K562 (cell line): ENCODE measurements around the gene PRSS38. TPM values are rescaled to one million over a fixed set of nuclear protein-coding genes. Genes with fewer than 3 reads are reported as not detected.

Experiments used
- E2F1 ChIP-seq: sonication (generic); formaldehyde crosslinking; IDR thresholded peaks from 2 replicates; pipeline ENCODE4 v1.8.1; 2023; ENCODE audit warnings: mild to moderate bottlenecking, missing genetic modification reagents, moderate library complexity
- EHMT2 ChIP-seq: fragments of 450-650 bp; IDR thresholded peaks from 2 replicates; pipeline ENCODE4 v1.6.1; 2018; ENCODE audit warnings: antibody characterized with exemption
- GATA2 ChIP-seq: sonication (generic); formaldehyde crosslinking; IDR thresholded peaks from 2 replicates; pipeline ENCODE4 v1.4.0; 2020; ENCODE audit warnings: mild to moderate bottlenecking, missing genetic modification reagents
- HNRNPH1 ChIP-seq: fragments of 200-400 bp; formaldehyde crosslinking; optimal IDR thresholded peaks from 2 replicates; pipeline ENCODE3; 2017; ENCODE audit warnings: low read depth, mild to moderate bottlenecking, low read length, moderate library complexity
- PCBP1 ChIP-seq: fragments of 200-400 bp; formaldehyde crosslinking; IDR thresholded peaks from 2 replicates; pipeline ENCODE4 v1.6.1; 2018; ENCODE audit warnings: mild to moderate bottlenecking, low read depth, low read length; ENCODE audit not compliant: poor library complexity, severe bottlenecking
- PHB2 ChIP-seq: fragments of 450-650 bp; IDR thresholded peaks from 2 replicates; pipeline ENCODE4 v1.6.1; 2017; ENCODE audit warnings: low read depth
- SMAD2 ChIP-seq: fragments of 150-350 bp; IDR thresholded peaks from 2 replicates; pipeline ENCODE4 v1.6.1; 2014; ENCODE audit warnings: low read depth, mild to moderate bottlenecking, low read length
- ZHX1 ChIP-seq: fragments of 150-350 bp; conservative IDR thresholded peaks from 2 replicates; pipeline ENCODE4 v1.6.1; 2014; ENCODE audit warnings: low read length
- ZNF121 ChIP-seq: sonication (generic); formaldehyde crosslinking; conservative IDR thresholded peaks from 2 replicates; pipeline ENCODE4 v1.8.0; 2022; ENCODE audit warnings: missing genetic modification reagents
- ZNF407 ChIP-seq: fragments of 450-650 bp; IDR thresholded peaks from 2 replicates; pipeline ENCODE4 v1.6.1; 2016; ENCODE audit warnings: low read depth
- ZNF586 ChIP-seq: fragments of 450-650 bp; formaldehyde crosslinking; conservative IDR thresholded peaks from 2 replicates; pipeline ENCODE4 v1.4.0; 2020; ENCODE audit warnings: mild to moderate bottlenecking, moderate library complexity
- ZNF695 ChIP-seq: fragments of 450-650 bp; formaldehyde crosslinking; IDR thresholded peaks from 2 replicates; pipeline ENCODE4 v1.4.0; 2020; ENCODE audit warnings: mild to moderate bottlenecking, moderate library complexity
- polyA plus RNA-seq, 8 experiments: library from polyadenylated mRNA; depleted of rRNA in 4 of 8; stranded (reverse) in 5 of 8; unstranded in 3 of 8; fragments of >200 nt; fragmentation: Nextera tagmentation in 2 of 8; fragmentation: Illumina TruSeq in 1 of 8; extraction: Ambion mirVana in 2 of 8; extraction: Trizol in 1 of 8; gene quantifications; 2 replicates each; pipeline versions ENCODE4 v1.2.1 to v1.2.3, GENCODE V29; 2011 to 2014; ENCODE audit warnings: inconsistent platforms in 1 of 8, missing spikeins in 1 of 8
- total RNA-seq, 7 experiments: library from RNA; depleted of rRNA in 6 of 7; stranded (reverse); fragments of >200 nt in 6 of 7; fragmentation: Illumina TruSeq in 2 of 7; extraction: Trizol in 2 of 7; gene quantifications; 2 replicates each; pipeline versions ENCODE4 v1.2.1 to v1.2.3, GENCODE V29; 2011 to 2021; ENCODE audit warnings: low replicate concordance in 1 of 7
- TF ChIP-seq, protein P1 (sequence below): fragments of 200-800 bp; sonication (Bioruptor generic); IDR thresholded peaks from 2 replicates; pipeline ENCODE4 v1.6.1; 2017; ENCODE audit warnings: missing genetic modification characterization, missing compliant biosample characterization

PRSS38 gene
- total and polyA plus RNA-seq, 9 of the 15 experiments (the other 6 are each of a cell fraction or from before 2014, with no cell fraction given): 0.09 to 0.14 TPM; not detected in 7

GRCh38 chr1:227815468-227816409 lies at the start of gene PRSS38 (continued):
- TF ChIP-seq PCBP1: peak; percentile 66
- no peak for TF ChIP-seq GATA2 (CRISPR knock-in tag)
- no peak for TF ChIP-seq PHB2
- TF ChIP-seq ZNF586: no peak
- TF ChIP-seq ZHX1: no peak
- no peak for TF ChIP-seq ZNF121 (CRISPR knock-in tag)
- TF ChIP-seq ZNF407: no peak
- no peak for TF ChIP-seq HNRNPH1
- no peak for TF ChIP-seq SMAD2
- TF ChIP-seq E2F1 (CRISPR knock-in tag): no peak
- TF ChIP-seq ZNF695 (CRISPR knock-in tag): no peak
- TF ChIP-seq, protein P1, sequence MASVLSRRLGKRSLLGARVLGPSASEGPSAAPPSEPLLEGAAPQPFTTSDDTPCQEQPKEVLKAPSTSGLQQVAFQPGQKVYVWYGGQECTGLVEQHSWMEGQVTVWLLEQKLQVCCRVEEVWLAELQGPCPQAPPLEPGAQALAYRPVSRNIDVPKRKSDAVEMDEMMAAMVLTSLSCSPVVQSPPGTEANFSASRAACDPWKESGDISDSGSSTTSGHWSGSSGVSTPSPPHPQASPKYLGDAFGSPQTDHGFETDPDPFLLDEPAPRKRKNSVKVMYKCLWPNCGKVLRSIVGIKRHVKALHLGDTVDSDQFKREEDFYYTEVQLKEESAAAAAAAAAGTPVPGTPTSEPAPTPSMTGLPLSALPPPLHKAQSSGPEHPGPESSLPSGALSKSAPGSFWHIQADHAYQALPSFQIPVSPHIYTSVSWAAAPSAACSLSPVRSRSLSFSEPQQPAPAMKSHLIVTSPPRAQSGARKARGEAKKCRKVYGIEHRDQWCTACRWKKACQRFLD (CRISPR knock-in tag): no peak
- TF ChIP-seq EHMT2: no peak
